Stimulated activated naive CD4-positive, alpha-beta T cell treated with Interleukin-2 at 50 U/mL for 16 hours (primary cell): ENCODE results near the gene ZNF236.
A peak's percentile ranks its signal among the peaks of the same experiment; 100 is the strongest.
"Not testable (repeated sequence)": the region's sequence is repeated elsewhere in the genome, so short reads cannot be mapped to it uniquely, and the experiment has no call there.

Experiments
- DNase-seq: peaks from one replicate; lab custom pipeline; 2025; lab: John Stamatoyannopoulos, UW

Gene ZNF236

DNA sequence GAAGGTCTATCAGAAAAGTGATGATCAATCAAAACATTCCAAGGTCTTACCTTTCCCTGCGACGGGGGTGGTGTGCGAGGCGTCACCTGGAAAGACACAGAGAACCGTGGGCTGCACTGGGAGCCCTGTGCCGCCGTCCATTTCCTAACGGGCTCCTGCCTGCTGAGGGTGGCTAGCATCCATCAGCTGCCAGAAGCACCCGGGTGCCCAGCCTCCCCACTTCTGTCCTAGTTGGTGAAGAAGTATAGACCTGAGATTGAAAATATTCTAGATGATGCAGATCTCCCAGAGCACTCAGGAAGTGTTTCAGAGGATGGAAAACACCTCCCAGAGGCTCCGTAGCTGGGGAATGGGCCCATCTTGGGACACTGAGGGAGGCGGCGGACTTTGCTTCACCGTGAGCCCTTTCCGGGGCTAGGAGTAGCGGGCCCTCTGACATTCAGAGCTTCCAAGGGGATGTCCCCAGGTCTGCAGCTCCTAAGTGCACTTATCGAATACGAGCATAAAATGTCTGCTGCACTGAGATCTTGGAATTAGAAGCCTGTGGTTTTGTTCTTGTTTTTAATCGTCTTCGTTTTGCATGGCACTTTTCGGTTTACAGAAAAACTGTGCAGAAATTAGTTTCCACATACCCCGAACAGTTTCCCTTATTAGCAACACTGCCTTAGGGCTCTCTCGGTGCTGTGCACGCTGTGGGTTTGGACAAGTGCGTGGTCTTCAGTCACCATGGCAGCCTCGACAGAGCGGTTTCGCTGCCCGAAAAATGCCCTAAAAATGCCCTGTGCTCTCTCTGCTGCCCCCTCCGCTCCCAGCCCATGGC, 166.7 kb downstream of the ZNF236 start:
- DNase-seq: no peak

DNA sequence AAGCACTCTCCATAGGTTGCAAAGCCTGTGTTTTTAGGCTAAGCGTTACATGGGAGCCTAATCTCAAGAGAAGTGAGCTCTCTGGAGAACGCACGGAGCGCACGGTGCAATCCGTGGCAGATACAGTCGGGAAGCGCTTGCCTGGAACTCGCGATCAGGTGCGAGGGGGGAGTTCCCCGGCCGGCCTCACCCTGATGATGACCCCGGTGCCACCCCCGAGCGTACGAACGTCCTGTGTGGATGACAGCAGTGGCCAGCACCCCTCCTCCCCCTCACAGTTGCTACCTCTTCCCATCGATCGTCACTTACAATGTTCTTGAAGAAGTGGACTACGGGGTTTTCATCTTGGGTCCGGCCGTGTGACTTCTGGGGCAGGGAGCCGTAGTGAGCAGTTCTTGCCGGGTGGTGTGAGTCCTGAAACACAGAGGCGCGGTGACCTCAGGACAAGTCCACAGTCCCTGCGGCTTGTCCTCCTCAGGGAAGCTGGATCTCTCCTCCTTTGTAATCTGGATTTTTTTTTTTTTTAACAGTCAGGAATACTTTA, 167.4 kb downstream of the ZNF236 start:
- no peak for DNase-seq

DNA sequence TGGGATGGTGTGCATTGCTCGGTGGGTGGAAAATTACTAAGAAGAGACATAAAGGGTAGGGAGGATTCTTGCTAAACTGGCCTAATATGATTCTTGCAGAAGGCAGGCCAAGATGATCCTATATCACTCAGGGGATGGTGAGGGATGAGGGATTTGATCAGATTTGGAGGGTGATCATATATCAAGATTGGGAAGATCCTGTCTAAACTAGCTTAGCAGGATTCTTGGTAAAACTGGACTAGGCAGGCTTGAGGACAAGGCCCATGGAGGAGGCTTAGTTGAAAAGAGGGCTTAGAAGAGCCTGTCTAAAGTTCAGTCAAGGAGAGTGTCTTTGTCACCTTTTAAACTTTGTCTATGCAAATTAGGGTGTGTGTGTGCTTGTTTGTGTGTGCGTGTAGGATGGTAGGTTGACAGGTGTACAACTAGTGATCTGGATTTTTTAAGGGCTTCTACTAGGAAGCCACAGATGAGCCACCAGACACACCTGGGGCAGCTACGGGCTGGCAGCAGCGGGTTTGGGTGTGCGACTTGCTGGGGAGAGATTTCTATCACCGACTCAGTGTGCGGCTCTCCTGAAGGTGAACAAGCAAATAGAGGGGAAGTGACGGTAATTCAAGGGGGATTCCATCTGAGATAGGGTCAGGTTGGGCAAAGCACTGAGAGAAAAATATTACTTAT, 168.1 kb downstream of the ZNF236 start:
- not testable (repeated sequence) for DNase-seq

DNA sequence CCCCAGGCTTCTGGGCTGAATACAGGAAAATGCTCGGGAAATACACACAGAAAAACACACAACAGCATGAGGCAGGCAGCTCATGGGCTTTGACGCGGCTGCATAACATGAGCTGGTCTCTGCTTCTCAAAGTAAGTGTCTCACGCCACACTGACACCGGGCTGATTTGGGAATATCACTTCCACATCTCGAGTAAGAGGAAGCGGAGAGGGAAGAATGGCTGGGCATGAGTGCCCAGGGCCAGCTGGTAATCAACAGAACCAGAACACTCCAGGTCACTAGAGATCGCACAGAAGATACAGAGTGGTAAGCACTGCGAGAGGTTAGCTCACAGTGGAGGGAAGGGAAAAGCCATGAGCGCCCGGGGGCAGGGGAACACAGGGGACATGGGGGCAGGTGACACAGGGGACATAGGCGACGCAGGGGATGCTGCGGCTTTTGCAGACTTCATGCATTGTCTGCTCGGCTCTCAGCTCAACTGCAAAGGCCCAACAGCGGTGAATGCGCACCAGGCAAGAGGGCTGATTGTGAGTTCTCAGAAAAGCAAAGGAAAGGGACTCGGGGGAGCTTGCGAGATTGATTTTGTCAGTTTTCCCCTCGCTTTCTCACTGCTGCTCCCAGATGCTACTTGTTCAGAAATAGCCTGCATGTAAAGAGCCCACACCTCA, 168.8 kb downstream of the ZNF236 start:
- no peak for DNase-seq

DNA sequence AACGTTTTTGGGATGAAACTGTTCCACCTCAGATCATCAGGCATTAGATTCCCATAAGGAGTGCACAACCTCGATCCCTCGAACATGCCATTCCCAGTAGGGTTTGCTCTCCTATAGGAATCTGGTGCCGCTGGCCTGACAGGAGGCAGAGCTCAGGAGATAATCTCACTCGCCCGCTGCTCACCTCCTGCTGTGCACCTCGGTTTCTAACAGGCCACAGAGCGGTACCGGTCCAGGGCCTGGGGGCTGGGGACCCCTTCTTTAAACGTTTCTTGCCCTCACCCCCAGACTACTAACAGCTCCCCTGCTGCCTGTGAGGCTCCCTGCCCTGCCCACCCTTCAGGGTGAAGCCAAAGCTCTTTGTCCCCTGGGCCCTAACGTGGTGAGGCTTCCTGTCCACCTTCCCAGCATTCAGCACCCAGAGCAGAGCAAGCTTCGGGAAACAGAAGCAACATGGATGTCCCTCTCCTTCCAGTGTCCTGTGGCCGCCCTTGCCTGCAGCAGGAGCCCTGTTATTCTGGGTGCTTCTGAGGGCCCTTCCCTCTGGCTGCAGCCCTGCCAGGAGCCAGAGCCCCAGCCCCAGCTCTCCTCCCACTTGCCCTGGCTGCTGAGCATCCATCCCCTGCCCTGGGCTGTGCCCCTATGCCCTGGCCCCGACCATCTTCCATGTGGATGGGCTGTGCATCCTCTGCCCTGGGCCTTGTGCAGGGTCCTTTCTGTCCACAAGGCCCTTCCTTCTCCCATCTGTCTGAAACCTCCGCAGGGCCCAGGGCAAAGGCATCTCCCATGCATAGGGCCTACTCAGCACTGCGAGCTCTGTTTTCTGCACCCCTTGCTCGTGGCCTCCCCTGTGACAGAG, 170.1 kb downstream of the ZNF236 start:
- DNase-seq: no peak

DNA sequence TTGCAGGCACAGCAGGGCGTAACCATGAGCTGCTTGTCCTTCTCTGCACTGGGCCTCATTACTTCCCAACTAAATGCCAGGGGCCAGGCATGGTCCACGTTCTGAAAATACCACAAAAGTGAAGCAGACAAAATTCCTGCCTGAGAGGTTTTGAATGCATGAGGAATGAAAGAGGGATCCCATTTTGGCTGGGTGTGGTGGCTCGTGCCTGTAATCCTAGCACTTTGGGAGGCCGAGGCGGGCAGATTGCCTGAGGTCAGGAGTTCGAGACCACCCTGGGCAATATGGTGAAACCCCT, 170.7 kb downstream of the ZNF236 start:
- no peak for DNase-seq

DNA sequence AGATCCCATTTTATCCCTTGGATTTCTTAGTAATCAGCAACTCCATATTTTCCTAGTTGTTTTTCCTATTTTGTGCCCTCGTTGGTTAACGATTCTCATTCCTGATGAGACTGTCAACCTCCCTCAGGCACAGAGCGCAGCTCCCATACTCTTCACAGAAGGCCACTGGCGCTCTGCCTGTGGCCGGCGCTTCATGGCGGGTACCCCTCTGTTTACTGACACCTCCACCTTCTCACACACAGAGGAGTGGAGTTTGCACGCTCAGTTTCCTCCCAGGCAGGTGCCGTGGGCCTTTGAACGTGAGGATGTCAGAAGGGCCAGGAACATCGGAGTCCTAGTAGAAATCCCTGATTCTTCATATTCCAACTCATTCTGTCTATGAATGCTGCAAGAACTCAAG, 171.2 kb downstream of the ZNF236 start:
- no peak for DNase-seq

DNA sequence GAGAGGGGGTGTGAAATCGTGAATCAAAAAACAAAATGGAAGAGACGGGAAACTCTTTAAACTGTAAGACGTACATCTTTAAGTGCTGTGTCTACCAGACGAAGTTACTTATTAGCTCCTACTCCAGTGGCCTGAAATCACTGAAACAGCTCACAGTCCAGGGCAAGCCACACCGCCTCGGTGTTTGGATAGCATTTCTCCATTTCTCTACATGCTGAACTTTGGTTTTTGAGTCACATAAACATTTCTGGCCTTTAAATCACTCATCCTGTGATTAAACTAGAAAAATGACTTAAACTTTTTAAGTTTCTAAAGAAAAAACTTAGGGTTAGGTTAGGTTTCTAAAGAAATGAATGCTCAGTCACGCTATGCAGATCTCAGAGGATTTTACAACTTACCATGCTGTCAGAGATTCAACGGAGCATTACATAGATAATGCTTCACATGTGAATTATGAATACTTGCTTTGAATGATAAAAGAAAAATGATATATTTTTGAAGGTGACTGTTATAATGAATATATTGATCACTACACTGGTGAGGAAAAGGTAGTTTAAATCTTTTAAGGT, 171.8 kb downstream of the ZNF236 start:
- DNase-seq: no peak

DNA sequence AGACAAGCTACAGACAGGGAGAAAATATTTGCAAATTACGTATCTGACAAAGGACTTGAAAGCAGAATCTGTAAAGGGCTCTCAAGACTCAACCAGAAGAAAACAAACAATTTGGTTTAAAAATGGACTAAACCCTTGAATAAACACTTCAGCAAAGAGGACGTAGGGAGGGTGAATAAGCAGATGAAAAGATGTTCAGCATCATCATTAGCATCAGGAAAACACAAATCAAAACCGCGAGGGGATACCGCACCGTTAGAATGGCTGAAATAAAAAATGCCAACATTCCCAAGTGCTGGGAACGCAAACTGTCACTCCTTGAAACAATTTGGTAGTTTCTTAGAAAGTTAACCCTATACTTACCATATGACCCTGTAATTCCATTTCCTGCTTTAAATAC, 173.5 kb downstream of the ZNF236 start:
- DNase-seq: no peak

DNA sequence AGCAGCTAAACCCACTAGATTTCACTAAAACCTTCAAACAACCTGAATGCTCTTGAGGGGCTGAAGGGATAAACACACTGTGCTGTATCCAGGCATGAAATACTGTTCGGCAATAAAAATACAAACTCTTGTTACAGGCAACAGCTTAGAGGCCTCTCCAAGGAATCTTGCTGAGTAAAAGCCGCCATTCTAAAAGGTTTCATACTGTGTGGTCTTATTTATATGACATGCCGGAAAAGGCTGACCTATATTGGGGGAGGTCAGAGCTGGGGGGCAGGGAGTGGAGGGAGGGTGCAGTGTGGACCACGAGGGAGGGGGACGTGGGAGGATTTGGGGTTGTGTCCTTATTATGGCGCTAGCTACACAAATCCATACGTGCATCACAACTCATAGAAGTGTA, 174.1 kb downstream of the ZNF236 start:
- no peak for DNase-seq

DNA sequence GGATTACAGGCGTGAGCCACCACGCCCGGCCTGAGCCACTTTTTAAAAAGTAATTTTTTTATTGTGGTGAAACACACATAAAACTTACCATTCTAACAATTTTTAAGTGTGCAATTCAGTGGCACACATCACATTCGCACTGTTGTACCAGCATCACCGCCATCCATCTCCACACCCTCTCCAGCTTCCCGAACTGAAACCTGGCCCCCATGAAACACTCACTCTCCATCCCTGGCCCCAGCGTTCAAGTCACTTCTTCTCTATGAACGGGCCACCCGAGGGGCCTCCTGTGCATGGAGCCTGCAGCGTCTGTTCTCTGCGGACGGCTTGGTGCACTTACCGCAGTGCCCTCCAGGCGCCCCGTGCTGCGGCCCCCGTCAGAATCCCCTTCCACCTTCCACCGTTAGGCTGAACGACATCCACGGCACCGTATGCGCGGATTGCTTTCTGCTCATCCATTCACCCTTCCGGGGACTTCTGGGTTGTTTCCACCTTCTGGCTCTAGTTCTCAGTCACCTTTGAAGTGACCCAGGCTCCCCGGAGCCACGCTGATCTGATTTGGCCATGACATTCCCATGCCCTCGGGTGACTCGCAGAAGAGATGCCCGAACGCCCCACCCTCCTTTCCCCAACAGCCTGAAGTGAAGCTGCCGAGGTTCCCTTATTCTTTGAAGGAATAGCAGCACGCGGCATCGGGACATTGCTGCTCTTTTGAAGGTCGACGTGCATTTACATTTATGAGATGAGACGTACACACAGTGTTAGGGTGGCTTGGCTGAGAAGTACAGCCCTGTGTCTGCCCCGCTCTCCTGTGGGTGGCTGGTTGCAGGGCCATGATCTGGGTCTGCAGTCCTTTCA, 175.8 kb downstream of the ZNF236 start:
- DNase-seq: no peak

DNA sequence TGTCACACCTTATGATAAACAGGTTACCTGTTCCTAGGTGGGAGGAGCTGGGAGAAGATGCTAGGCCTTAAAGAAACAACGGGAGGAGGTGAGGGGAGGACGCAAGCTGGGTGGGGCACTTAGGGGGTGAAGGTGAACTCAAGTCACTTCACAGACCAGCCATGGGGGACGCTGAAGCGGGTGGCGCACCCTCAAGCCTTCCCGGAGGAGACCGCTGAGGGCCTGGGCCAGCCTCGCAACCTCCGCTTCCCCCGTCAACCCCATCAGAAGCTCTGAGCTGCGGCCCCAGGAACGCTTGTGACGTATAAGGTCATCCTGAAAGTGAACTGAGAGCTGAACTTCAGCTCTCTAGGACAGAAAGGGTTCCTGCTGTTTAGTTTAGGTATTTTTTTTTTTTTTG, 176.7 kb downstream of the ZNF236 start:
- DNase-seq: no peak

DNA sequence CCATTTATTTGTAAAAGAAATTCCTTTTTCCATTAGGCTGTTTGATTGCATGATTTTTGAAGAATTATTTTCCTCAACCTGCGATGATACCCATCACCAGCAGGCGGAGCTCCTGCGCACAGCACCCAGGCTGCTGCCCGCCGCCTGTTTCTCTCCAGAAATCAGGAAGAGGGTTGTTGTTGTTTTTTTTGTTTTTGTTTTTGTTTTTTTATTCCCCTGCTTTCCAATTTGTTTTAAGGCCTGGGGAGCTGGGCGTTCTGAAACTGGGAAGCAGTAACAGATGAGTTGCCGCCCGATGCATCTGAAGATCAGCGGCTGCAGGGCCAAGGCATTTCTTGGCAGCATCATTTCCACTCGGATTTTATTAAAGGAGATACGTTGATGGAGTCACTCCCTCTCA, 178.2 kb downstream of the ZNF236 start:
- DNase-seq: peak; percentile 6

DNA sequence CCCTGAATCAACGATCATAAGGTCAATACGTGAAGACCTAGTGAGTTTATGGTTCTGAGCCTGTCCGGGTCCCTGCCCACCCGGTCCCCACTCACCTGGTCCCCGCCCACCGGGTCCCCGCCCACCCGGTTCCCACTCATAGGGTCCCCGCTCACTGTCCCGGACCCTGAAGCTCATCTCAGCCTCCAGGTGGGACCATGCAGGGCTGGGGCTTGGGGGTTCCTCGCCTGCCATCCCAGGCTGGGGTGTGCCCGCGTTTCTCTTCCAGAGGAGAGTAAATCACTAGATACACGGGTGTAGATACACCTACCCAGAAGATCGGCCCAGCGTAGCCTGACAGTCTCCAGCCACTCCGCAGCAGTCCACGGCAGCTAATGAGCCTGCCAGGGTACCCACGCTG, 178.7 kb downstream of the ZNF236 start:
- DNase-seq: no peak

DNA sequence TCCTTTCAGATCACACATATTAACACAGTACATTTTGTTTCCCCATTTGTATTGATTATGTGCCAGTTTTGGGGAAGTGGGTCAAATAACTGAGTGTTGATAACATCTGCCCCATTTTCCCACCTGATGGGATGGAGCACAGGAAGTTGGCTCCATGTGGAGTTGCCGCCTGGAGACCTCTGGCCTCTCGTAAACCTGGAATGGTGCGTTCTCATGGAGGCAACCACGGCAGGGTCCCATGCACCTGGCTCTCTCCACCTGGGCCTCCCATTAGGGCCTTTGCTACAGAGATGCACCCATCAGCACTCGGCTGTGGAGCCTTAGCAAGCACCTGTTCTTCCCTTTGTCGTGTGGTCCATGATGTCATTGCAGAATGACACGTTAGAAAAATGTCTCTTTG, 179.6 kb downstream of the ZNF236 start:
- no peak for DNase-seq

DNA sequence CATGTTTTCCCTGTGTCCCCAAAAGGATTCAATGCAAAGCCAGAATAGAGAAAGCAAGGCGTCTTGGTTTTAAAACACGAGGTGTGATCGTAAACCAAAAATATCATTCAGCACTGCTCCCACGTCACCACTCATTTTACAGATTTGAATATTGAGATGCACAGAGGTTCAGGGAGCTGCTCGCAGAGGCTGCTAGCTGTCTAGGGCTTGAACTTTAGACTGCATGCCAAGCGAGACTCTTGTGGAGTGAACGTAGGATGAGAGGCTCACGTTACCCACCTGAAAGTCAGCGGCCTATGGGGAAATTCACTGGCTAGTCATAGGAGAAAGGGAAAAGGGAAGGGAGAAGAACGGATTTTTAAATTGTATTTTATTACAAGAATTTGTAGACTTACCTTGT, 180.1 kb downstream of the ZNF236 start:
- no peak for DNase-seq

DNA sequence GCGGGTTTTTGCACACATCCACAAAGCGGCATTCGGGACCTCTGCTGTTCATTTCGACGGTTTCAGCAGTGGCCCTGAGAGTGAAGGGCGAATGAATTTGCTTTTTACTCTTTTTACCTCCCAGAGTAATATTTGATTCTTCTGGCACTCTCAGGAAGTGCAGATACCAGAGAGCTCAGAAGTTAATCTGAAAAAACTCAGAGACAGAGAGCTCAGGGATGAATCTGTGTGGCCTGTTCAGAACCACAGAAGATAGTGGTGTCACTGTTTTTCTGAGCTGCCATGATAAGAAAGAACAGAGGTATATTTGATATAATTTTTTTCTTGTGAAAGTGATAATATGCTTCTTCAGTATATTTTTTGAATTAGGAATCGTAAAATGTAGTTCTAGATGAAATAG, 181.0 kb downstream of the ZNF236 start:
- DNase-seq: no peak

DNA sequence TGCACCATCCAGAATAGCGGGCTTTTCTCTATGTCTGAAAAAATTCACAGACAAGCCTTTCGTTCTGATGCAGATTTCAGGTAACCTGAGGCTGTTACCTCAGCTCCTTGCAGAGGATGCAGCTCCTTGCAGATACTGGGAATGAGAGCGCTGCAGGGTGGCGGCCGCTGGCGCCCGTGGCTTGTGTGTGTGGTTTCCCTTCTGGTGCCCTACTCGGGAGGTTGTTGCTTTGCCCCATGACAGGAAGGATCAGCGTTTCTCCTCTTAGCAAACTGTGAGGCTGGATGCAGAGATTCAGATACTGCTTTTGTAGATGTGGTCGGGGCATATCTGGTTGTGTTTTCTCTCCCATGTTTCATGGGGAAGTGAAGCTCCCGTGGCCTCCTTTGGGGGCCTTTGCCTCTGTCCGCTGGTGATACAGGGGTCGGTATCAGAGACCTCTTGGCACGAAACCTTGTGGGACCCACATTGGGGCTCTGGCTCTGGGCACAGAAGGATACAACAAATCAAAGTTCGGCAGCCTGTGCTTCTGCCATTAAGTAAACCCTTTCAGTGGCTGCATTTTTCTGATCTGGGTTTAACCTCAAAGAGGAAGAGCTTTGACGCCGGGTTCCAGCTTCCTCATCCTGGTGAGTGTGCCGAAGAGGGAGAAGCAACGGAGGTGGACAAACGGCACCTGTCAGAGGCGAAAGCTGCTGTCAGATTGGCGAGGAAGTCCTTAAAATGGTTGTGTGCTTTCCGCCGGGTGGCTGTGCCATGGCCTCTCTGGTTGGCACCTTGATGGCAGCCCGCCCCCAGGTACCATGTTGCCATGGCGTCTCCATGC, 182.4 kb downstream of the ZNF236 start:
- DNase-seq: no peak

DNA sequence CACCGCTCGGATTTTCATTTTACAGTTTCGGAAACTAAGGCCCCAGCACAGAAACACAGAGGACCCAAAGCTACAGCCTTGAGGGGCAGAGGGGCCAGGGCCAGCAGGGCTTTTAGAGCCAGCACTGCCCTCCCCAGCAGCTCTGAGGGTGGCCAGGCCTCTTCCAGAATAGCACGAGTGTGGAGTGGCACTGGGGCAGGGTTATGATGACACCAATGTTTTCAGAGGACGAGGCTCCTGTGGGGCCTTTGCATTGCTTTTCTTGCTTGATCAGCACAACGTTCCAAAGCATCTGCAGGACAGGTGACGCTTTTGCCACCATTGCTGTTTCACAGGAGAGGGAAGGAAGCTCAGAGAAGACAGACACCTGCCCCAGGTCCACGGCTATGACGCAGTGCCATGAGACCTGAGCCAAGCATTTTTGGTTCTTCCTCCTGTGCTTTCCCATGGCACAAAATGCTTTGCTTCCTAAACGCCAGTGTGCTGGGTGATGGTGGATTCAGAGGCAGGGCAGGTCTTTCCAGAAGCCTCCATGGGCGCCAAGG, 183.4 kb downstream of the ZNF236 start:
- DNase-seq: no peak
